ENCODE measurements around the gene RGS6.

DNA sequence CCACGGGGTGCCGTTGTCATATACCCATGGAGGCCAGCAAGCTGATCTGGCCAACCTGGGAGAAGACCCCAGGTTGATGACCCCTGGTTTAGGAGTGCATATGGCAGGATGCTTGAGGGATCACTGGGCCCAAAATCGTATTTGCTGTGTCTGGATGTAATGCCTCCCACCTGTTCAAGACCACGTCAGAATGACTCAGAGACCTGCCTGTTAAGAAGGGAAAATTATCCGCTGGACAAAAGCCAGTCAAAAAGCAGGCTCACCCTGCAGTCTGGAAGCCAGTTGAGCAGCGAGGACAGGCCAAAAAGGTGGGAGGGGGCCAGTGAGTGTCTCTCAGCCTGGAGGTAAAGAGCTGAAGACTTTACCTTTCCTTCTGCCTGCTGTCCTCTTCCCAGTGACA, 512.5 kb downstream of the RGS6 start:
- TF ChIP-seq, protein P1, sequence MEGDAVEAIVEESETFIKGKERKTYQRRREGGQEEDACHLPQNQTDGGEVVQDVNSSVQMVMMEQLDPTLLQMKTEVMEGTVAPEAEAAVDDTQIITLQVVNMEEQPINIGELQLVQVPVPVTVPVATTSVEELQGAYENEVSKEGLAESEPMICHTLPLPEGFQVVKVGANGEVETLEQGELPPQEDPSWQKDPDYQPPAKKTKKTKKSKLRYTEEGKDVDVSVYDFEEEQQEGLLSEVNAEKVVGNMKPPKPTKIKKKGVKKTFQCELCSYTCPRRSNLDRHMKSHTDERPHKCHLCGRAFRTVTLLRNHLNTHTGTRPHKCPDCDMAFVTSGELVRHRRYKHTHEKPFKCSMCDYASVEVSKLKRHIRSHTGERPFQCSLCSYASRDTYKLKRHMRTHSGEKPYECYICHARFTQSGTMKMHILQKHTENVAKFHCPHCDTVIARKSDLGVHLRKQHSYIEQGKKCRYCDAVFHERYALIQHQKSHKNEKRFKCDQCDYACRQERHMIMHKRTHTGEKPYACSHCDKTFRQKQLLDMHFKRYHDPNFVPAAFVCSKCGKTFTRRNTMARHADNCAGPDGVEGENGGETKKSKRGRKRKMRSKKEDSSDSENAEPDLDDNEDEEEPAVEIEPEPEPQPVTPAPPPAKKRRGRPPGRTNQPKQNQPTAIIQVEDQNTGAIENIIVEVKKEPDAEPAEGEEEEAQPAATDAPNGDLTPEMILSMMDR (conservative IDR thresholded peaks at IDR 0.05): no peak
- no peak for TF ChIP-seq ZFX (IDR thresholded peaks at IDR 0.05)
